GM19238 (cell line): ENCODE results near the gene SNAPC4.
"Not testable (repeated sequence)": the region's sequence is repeated elsewhere in the genome, so short reads cannot be mapped to it uniquely, and the experiment has no call there.

Experiments used
- DNase-seq: peaks from one replicate; pipeline ENCODE4 v3.0.0; 2011; ENCODE audit warnings: low spot score; ENCODE audit not compliant: insufficient read length

SNAPC4 gene

GRCh38 chr9:136410500-136411287 is 10.7 kb upstream of the SNAPC4 start, which contains the start of the genes ENTR1 and PMPCA:
TSS of gene ENTR1 (minus strand) at chr9:136410614. CDS start at chr9:136410397, 217 bp downstream.
TSS of gene PMPCA (plus strand) at chr9:136410658. CDS start at chr9:136410669, 11 bp downstream.
- peak; percentile 99 for DNase-seq

DNA sequence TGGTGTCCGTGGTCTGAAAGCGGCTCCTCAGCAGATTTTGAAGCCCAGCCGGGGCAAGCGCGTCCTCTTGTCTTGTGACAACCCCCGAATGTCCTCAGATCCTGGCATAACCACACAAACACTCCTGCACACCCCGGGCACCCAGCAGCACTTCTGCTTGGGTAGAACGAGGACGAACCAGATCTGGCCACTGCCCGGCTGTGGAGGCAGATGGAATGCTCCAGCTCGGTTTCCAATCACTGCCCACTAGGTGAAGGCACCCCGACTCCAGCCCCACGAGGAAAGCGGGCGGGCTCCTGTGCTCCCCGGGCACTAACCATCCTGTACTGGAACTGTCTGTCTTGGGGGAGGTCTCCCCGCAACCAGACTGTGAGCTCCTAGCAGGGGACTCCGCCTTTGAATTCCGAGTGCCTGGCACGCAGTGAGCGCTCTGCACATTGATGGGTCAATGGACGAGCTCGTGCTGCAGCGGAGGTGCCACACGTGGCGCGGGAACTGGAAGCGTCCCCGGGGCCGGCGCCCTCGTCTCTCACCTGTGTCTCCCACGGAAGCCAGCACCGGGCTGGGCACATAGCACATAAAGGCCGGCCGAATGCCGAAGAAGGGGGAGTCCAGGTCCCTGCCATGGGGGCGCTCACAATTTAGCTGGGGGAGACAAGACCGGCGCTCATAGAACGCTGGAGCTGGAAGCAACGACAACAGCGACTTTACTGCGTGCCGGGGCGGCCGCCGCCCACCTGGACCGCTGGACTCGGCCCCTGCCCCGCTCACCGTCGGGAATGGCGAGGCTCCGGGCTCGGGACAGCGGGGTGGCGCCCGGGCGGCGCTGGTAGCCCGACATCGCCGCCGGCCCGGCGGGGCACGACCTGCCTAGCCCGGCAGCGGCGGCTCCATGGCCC is 9.8 kb upstream of the SNAPC4 start:
- DNase-seq: peak; percentile 52

DNA sequence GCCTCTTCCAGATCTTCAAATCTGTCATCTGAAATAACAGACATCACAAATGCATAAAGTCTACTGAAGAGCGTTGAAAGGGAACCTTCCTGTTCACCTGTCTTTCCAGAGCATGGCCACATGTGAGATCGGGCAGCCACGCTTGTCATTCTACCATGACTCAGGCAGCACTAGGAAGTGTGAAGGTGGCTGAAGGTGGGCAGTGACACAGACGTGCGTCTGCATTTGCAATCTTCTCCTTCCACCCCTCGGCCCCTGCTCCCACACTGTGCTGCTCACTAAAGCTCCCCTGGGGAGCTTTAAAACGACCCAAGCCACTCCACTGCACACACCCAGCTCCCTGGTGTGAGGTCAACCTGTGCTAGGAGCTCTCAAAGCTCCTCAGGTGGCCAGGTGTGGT is 7.9 kb upstream of the SNAPC4 start:
- DNase-seq: no peak

- DNase-seq: not testable (repeated sequence)
Measured at GRCh38 chr9:136407061-136407460, 7.1 kb upstream of the SNAPC4 start.

DNA sequence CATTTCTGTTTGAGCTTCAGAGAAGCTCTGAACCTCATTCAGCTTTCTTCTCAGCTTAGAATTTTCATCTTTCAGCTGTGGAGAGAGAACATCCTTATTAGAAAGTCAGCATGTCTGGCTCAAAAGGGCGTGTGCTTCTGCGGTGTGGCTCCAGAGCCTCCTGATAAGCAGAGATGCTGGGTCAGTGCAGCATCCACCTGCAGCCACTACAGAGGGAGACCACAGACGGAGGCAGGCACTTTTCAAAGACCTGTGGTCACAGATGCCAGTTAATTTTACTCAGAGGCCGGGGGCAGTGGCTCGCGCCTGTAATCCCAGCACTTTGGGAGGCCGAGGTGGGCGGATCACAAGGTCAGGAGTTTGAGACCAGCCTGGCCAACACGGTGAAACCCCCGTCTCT is 5.9 kb upstream of the SNAPC4 start:
- peak; percentile 59 for DNase-seq

DNA sequence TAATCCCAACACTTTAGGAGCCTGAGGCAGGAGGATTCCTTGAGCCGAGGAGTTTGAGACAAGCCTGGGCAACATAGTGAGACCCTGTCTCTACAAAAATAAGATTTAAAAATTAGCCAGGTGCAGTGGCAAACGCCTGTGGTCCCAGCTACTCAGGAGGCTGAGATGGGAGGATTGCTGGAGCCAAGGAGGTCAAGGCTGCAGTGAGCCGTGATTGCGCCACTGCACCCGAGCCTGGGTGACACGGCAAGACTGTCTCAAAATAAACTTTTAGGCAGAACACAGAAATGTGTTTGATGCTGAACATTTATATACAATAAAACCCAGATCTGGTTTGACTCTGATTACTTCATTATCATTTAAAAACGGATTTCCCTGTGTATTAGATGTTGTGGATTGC is 5.5 kb upstream of the SNAPC4 start:
- DNase-seq: no peak

DNA sequence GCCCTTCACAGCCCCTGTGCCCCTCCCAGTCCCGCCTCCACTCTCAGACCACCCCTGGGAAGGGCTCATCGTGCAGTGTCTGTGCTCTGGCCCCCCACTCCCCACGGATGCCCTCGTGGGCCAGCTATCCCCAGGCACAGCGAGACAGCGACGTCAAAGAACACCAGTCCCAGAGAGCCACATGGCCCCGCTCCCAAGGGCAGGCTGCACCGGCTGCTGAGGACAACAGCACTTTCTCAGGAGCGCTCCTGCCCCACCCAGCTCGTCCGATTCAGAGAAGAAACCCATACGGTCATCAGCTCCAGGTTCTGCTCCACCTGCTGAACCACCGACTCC is 4.8 kb upstream of the SNAPC4 start:
- no peak for DNase-seq

DNA sequence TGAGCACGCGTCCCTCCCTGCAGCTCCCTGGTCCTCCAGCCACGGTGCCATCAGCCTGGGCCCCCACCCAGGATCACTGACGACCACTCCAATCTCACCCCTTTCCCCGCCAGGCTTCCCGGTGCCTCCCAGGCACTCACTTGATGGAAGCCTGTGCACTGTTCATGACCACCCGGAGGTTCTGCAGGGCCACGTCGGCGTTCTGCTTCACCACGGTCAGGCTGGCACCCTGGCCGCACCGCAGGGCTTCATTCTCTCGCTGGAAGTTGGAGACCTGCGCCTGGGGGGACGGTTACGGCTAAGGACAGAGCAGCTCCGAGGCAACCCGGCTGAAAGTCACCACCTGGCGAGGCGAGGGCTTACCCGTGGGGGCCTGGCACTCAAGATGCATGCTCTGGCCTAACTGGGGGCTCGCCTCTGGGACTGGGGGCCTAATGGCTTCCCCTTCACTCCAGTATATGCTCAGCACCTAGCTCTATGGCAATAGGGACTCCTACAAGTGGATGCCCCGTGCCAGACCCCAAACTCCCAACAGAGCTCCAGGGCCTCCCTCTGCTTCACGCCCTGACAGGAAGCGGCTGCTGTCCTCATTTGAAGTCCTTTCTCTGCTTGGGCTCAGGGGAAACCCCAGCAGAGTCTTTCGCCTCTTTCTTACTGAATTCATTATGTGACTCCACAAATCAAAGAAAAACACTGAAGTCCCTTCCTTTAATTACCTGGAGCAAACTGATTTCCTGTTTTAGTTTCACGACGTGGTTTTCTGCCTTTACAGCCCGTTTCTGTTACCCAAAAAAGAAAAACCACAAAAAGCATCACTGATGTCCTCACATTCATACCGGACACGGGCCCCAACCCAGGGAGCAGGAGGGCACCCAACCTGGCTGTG is 4.2 kb upstream of the SNAPC4 start:
- DNase-seq: peak; percentile 50

DNA sequence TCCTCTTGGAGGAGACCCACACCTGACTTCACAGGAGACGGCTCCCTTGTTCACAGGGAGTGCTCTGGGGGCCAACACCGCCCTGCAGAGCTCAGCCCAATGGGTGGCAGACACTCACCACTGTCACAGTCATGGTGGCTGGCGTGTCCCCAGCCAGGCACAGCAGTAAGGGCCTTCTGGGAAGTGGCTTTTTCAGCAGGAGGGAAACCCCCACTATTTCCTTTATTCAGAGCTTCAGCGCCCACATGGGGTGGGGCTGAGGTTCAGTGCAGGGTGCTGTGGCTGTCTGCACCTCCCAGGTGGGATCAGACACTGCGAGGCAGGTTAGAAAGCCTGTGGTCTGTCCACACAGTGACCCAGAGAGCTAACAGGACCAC is 3.6 kb upstream of the SNAPC4 start:
- DNase-seq: peak; percentile 57

GRCh38 chr9:136402067-136402466 is 2.1 kb upstream of the SNAPC4 start:
- DNase-seq: no peak

DNA sequence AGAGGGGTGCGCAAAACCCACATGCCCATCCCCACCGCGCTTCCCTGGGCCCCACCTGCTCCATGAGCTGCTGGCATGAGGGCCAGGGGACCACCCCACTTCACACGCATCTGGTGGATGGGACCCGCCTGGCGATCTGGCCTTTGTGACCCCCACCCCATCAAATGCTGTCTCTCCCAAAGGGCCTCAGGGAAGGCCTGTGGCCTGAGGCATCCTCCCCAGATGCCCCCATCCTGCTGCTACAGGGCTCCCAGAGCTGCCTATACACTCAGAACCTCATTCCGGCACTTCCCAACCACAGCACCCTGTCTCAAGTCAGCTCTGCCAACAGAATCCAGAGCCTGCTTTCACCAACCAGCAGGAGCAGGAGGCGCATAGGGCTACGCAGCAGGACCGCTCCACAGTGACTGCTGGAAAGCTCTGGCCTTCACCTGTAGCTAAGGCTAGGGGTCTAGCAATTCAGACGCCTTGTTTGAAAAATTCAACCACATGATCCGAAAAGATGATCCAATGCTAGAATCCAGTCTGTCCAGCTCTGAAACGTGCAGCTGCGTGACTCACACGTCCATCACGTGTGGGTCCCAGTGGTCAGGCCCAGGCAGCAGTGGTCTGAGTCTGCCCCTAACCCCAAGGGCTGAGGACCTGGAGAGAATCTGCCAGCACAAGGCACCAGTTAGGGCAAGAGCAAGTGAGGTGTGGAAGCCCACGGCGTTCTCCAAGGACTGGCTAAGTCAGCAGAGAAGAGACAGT is 1.4 kb upstream of the SNAPC4 start:
- DNase-seq: no peak

GRCh38 chr9:136399176-136400037 is 563 bp downstream of the SNAPC4 start:
- DNase-seq: peak; percentile 45

- DNase-seq: no peak
Measured at GRCh38 chr9:136398286-136398685, 1.7 kb downstream of the SNAPC4 start.

- no peak for DNase-seq
Measured at GRCh38 chr9:136397643-136398042, 2.3 kb downstream of the SNAPC4 start.

- DNase-seq: no peak
Measured at GRCh38 chr9:136396219-136396515, 3.8 kb downstream of the SNAPC4 start.

GRCh38 chr9:136395345-136396218 is 4.4 kb downstream of the SNAPC4 start:
- no peak for DNase-seq

GRCh38 chr9:136395020-136395340 is 5.0 kb downstream of the SNAPC4 start:
- DNase-seq: no peak

DNA sequence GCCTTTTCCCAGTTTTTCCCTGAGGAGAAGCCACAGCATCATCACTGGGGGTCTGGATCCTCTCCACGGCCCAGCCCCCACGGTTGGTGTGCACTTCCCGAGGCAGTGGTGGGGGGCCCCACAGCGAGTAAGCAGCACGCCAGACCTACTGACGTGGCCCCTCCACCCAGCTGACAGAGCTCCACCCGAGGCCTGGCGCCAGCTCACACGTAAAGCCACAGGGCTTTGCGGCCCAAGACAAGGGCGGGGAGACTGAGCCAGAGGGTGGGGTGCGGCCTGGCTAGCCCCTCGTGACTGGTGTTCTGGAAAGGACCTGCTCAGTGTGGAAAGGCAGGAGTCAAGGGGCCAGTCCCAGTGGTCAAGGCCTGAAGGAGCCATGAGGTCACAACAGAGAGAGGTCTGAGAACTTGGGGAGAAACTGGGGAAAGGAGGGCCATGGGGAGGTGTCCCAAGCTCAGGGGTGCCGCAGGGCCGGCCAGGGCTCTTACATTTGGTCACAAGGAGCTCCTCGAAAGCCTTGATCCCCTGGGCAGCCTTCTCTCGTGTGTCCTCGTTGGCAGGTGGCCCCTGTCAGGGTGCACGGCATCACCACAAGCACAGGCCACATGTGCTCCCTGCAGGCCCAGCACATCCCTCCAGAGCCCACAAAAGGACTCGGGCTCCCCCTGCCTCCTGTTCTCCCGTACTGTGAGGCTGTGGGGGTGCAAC is 5.5 kb downstream of the SNAPC4 start:
- no peak for DNase-seq

DNA sequence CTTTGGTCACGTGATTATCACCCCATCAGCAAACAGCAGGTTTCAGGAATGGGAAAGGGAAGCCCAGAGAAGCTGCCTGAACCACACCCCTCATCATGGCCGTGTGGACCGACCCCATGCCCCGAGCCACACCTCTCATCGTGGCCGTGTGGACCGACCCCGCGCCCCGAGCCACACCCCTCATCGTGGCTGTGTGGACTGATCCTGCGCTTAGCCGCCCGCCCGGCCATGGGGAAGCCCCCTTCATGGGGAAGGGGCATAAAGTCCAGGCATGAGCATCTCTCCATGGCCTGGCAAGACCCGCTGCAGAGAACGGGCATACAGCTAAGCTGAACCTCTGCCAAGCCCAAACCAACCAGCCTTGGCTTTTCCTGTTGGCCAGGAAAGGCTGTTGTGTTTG is 6.4 kb downstream of the SNAPC4 start:
- DNase-seq: no peak
